Measurements from ENCODE around the gene KYAT1. TPM values are rescaled to one million over a fixed set of nuclear protein-coding genes. Genes with fewer than 3 reads are reported as not detected.
"Not testable (repeated sequence)": the region's sequence is repeated elsewhere in the genome, so short reads cannot be mapped to it uniquely, and the experiment has no call there.

KYAT1 gene
- total RNA-seq, 1 donor from 2014 or later: 9.7 TPM

DNA sequence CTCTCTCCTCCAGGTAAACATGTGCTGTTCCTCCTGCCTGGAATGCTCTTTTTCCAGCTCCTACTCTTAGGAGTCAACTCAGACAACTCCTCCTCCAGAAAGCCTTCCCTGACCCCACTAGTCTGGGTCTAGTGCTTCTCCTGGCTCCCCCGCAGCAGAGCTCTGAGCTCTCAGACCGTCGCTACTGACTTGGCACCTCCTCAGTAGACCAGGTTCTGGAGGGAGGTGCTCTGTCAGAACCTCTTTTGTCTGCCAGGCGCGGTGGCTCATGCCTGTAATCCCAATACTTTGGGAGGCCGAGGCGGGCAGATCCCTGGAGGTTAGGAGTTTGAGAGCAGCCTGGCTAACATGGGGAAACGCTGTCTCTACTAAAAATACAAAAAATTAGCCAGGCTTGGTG, 3.6 kb upstream of the KYAT1 start:
- DNase-seq (ENCODE audit: low spot score): no peak

GRCh38 chr9:128884164-128884563, 2.4 kb upstream of the KYAT1 start:
- DNase-seq (ENCODE audit: low spot score): no peak

DNA sequence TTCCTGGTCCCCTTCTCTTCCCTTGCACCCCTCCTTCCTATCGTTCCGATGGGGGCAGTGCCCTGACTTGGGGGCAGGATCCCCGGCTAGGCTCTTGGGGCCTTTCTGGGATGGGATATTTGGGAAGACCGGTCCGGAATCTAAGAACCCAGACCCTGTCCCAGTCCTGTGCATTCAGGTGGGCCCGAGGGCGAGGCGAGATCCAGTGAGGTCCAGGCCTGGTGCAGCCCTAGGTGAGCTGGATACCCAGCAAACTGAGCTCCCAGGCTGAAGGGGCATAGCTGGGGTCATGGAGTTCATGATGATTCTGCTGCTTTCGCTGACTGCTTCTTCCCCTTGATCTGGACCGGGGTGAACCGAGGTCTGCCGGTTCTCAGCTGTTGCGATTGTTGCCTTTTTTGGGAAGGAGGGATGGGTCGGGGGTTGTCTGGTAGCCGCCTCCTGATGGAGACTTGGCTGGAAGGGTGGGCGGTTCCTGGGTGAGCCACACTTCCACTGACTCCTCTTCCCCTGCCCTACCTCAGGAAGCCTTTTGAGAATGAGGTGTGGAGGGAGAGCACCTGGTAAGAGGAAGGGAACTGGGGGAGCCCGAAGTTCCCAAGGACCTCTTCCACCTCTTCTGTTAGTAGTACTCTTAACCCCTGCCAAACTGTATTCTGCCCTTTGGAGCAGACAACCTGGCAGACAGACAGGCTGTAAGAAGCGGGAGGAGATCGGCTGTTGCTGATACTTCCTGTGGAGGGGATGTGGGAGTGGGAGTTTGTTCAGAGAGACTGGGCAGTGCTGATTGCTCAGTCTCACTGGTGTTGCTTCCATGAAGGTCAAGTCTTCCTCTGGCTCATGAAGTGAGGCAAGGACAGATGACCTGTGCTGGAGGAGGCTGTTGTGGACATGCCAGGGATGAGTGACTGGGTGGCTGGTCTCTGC, 1.2 kb upstream of the KYAT1 start:
- no peak for DNase-seq (ENCODE audit: low spot score)

GRCh38 chr9:128877852-128878251, 3.9 kb downstream of the KYAT1 start:
- no peak for DNase-seq (ENCODE audit: low spot score)

- not testable (repeated sequence) for DNase-seq (ENCODE audit: low spot score)
Measured at GRCh38 chr9:128870941-128871265, 10.8 kb downstream of the KYAT1 start.

- no peak for DNase-seq (ENCODE audit: low spot score)
Measured at GRCh38 chr9:128870128-128870940, 11.4 kb downstream of the KYAT1 start.

- DNase-seq (ENCODE audit: low spot score): peak; percentile 65
Measured at GRCh38 chr9:128863647-128864046, 18.1 kb downstream of the KYAT1 start.

DNA sequence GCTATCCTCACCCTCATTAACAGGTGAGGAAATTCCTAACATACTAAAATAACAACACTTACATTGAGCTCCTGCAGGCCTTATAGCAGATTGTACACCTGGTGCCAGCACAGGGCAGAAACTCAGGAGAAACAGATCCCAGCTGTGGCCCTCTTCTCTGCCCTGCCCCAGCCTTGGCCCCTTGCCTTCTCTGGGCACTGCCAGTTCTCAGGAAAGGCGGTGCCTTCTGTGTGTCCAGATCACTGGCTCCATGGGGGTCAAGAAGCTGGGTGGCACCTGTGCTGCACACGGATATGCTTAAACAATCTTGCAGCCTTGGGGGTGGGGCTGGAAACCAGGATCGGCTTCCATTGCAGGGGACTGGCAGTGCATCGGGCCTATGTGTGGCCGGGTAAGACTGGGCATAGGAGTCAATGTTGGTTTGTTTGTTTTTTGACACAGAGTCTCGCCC, 19.3 kb downstream of the KYAT1 start:
- DNase-seq (ENCODE audit: low spot score): peak; percentile 65

DNA sequence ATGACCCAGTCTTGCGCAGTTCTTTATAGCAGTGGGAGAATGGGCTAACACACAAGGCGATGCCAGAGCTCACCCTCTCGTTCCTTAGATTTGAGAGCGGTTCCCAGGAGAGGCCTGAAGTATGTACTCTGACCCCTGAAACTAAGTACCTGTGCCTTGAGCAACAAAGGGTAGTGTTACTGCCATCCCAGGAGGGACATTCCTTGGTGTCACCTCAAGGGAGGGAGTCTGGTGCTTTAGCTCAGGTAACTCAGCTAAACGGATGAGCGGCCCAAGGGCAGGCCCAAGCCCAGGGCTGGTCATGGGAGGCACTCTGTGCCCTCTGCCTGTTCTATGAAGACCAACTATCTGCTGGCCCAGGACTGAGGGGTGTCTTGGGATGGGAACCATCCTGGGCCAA, 20.2 kb downstream of the KYAT1 start:
- no peak for DNase-seq (ENCODE audit: low spot score)

DNA sequence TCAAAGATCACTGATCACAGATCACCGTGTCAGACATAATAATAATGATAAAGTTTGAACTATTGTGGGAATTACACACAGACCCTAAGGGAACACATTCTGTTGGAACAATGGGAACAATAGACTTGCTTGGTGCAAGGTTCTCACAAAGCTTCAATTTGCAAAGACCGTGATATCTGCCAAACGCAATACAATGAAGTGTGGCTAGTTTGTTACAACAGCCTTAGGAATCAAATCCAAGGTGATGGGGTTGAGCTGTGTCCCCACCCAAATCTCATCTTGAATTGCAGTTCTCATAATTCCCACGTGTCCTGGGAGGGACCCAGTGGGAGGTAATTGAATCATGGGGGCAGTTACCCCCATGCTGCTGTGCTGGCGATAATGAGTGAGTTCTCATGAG, 20.8 kb downstream of the KYAT1 start:
- DNase-seq (ENCODE audit: low spot score): no peak

GRCh38 chr9:128858476-128858875, 23.3 kb downstream of the KYAT1 start:
- DNase-seq (ENCODE audit: low spot score): not testable (repeated sequence)

DNA sequence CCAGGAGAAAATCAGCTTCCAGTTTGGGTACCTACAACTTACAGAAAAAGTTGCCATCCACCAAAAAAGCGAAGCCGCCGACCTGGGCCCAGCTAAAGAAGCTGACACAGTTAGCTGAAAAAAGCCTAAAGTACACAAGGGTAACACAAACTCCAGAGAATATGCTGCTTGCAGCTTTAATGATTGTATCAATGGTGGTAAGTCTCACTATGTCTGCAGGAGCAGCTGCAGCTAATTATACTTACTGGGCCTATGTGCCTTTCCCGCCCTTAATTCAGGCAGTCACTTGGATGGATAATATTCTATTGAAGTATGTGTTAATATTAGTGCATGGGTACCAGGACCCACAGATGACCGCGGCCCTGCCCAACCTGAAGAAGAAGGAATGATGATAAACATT, 27.3 kb downstream of the KYAT1 start:
- not testable (repeated sequence) for DNase-seq (ENCODE audit: low spot score)

- DNase-seq (ENCODE audit: low spot score): not testable (repeated sequence)
Measured at GRCh38 chr9:128852646-128853045, 29.1 kb downstream of the KYAT1 start.

- DNase-seq (ENCODE audit: low spot score): peak; percentile 33
Measured at GRCh38 chr9:128851779-128852600, 29.8 kb downstream of the KYAT1 start.

DNA sequence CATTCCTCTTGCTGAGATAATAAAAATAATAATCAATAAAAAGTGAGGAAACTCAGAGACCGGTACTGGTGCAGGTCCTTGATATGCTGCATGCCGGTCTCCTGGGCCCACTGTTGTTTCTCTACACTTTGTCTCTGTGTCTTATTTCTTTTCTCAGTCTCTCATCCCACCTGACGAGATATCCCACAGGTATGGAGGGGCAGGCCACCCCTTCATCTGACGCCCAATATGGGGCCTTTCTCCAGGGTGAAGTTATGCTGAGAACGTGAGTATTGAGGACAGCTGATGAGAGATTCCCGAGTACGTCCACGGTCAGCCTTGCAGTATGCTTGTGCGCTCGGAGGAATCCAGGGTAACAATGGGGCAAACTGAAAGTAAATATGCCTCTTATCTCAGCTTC, 30.7 kb downstream of the KYAT1 start:
- DNase-seq (ENCODE audit: low spot score): not testable (repeated sequence)

GRCh38 chr9:128847803-128848202, 33.9 kb downstream of the KYAT1 start:
- DNase-seq (ENCODE audit: low spot score): no peak

DNA sequence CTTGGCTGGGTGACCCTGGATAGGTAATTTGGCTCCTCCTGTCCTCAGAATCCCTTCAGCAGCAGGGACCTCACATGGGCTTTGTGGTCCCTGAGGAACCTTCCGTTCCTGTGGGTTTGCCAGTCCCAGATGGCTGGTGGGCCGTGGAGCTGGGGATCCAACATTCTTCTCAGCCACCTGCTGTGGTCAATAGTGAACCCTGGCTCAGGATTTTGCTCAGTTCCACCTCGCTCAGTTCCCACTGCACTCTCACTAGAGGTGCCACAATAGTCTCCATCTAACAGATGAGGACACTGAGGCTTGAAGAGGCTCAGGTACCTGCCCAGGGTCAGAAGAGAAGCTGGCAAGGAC, 35.1 kb downstream of the KYAT1 start:
- no peak for DNase-seq (ENCODE audit: low spot score)

- no peak for DNase-seq (ENCODE audit: low spot score)
Measured at GRCh38 chr9:128845186-128845931, 36.4 kb downstream of the KYAT1 start.

- DNase-seq (ENCODE audit: low spot score): not testable (repeated sequence)
Measured at GRCh38 chr9:128843171-128843570, 38.6 kb downstream of the KYAT1 start.

DNA sequence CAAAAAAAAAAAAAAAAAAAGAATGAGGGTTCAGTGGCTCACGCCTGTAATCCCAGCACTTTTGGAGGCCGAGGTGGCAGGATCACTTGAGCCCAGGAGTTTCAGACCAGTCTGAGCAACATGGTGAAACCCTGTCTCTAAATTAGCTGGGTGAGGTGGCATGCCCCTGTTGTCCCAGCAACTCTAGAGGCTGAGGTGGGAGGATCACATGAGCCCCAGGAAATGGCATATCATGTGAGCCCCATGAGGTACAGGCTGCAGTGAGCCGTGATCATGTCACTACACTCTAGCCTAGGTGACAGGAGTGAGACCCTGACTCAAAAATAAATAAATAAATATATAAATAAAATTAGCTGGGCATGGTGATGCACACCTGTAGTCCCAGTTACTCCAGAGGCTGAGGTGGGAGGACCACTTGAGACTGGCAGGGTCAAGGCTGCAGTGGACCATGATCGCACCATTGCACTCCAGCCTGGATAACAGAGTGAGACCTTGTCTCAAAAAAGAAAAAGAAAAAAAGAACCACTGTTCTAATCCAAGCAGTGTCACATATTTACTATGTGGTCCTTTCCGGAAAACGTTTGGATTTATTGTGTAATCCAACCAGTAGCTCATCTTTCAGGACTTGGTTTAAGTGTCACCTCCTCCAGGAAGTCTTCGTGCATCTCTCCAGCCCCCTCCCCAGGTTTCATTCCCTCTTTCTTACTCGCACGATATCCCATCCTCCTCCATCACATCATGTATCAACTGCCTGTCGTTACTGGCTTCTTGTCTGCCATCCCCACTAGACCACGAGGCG, 39.9 kb downstream of the KYAT1 start:
- DNase-seq (ENCODE audit: low spot score): no peak

Measured in mucosa of gallbladder (tissue), 1 donor.